GM23338 (cell line): ENCODE results near the gene EYA3. TPM values are rescaled to one million over a fixed set of nuclear protein-coding genes. Genes with fewer than 3 reads are reported as not detected.

Source experiments
- ATAC-seq: fragments of 200-7000 bp; cut with Tn5 transposase; 3 replicates; pipeline ENCODE4 v1.9.1; 2020
- DNase-seq: peaks from one replicate; pipeline ENCODE4 v3.0.0-alpha.2; 2015; ENCODE audit warnings: low spot score
- H2AFZ ChIP-seq: fragments of 200-600 bp; sonication (generic); 2 replicates; pipeline ENCODE4 v1.8.0; 2016; ENCODE audit warnings: antibody characterized with exemption, mild to moderate bottlenecking, moderate library complexity
- H3F3A ChIP-seq: fragments of 200-600 bp; sonication (generic); replicated peaks from 2 replicates; pipeline ENCODE4 v1.8.0; 2017; ENCODE audit warnings: antibody characterized with exemption, mixed run types, low read depth
- H3K27ac ChIP-seq: fragments of 200-600 bp; sonication (generic); 2 replicates; pipeline ENCODE4 v1.6.1; 2016; ENCODE audit warnings: low read depth
- H3K27me3 ChIP-seq: fragments of 200-600 bp; sonication (generic); 2 replicates; pipeline ENCODE4 v1.8.0; 2016; ENCODE audit warnings: mild to moderate bottlenecking, mixed run types, moderate library complexity; ENCODE audit not compliant: insufficient read depth
- H3K36me3 ChIP-seq: fragments of 200-600 bp; sonication (generic); 2 replicates; pipeline ENCODE4 v1.8.0; 2016; ENCODE audit warnings: mild to moderate bottlenecking; ENCODE audit not compliant: insufficient read depth
- H3K4me1 ChIP-seq: fragments of 200-600 bp; sonication (generic); 2 replicates; pipeline ENCODE4 v1.8.0; 2016; ENCODE audit warnings: mild to moderate bottlenecking, moderate library complexity; ENCODE audit not compliant: insufficient read depth
- H3K4me2 ChIP-seq: fragments of 200-600 bp; sonication (generic); 2 replicates; pipeline ENCODE4 v1.7.1; 2017; ENCODE audit warnings: mixed run types
- H3K4me3 ChIP-seq: fragments of 200-600 bp; sonication (generic); 2 replicates; pipeline ENCODE4 v1.6.1; 2016; ENCODE audit warnings: mixed run types
- H3K79me2 ChIP-seq: fragments of 200-600 bp; sonication (generic); replicated peaks from 2 replicates; pipeline ENCODE4 v1.8.0; 2017; ENCODE audit warnings: mild to moderate bottlenecking; ENCODE audit not compliant: insufficient read depth
- H3K9me2 ChIP-seq: fragments of 200-600 bp; sonication (generic); 2 replicates; pipeline ENCODE4 v1.8.0; 2017; ENCODE audit not compliant: insufficient read depth
- H4K20me1 ChIP-seq: fragments of 200-600 bp; sonication (generic); replicated peaks from 2 replicates; pipeline ENCODE4 v1.8.0; 2017; ENCODE audit warnings: mild to moderate bottlenecking; ENCODE audit not compliant: insufficient read depth
- H3K27ac Mint-ChIP-seq: 2 replicates; pipeline ENCODE4 v1.8.0; 2020; ENCODE audit warnings: inconsistent platforms, mild to moderate bottlenecking, moderate library complexity, mixed read lengths
- H3K27me3 Mint-ChIP-seq: 3 replicates; pipeline ENCODE4 v1.8.0; 2022; ENCODE audit warnings: low read depth, mild to moderate bottlenecking, moderate library complexity, mixed read lengths, inconsistent platforms; ENCODE audit not compliant: insufficient read depth, poor library complexity
- H3K36me3 Mint-ChIP-seq: 3 replicates; pipeline ENCODE4 v1.8.0; 2021; ENCODE audit warnings: low read depth, mild to moderate bottlenecking, inconsistent platforms, moderate library complexity, mixed read lengths
- H3K4me1 Mint-ChIP-seq: 3 replicates; pipeline ENCODE4 v1.8.0; 2020; ENCODE audit warnings: mild to moderate bottlenecking, inconsistent platforms, mixed read lengths
- H3K4me3 Mint-ChIP-seq: 3 replicates; pipeline ENCODE4 v1.8.0; 2021; ENCODE audit warnings: moderate library complexity, mild to moderate bottlenecking, inconsistent platforms, mixed read lengths
- H3K9me3 Mint-ChIP-seq: 3 replicates; pipeline ENCODE4 v1.8.0; 2020; ENCODE audit warnings: moderate library complexity, mild to moderate bottlenecking, inconsistent platforms, mixed read lengths
- CREB1 ChIP-seq: fragments of 250-450 bp; sonication (Bioruptor Pico); IDR thresholded peaks from 2 replicates; pipeline ENCODE4 v1.5.0; 2020; ENCODE audit warnings: low read depth, mild to moderate bottlenecking, moderate library complexity
- ETS1 ChIP-seq: IDR thresholded peaks from 2 replicates; pipeline ENCODE4 v1.6.1; 2016; ENCODE audit warnings: antibody characterized with exemption
- EZH2 ChIP-seq: fragments of 200-600 bp; sonication (generic); IDR thresholded peaks from one replicate; pipeline ENCODE4 v1.8.0; 2017; ENCODE audit warnings: antibody characterized with exemption, mild to moderate bottlenecking, low read depth; ENCODE audit not compliant: unreplicated experiment
- EZH2phosphoT487 ChIP-seq: fragments of 200-600 bp; sonication (generic); IDR thresholded peaks from one replicate; pipeline ENCODE4 v1.8.1; 2018; ENCODE audit warnings: antibody characterized with exemption; ENCODE audit not compliant: unreplicated experiment
- JUNB ChIP-seq: IDR thresholded peaks from one replicate; pipeline ENCODE4 v1.6.1; 2016; ENCODE audit warnings: antibody characterized with exemption; ENCODE audit not compliant: unreplicated experiment
- NANOG ChIP-seq: IDR thresholded peaks from 2 replicates; pipeline ENCODE4 v1.6.1; 2016; ENCODE audit warnings: antibody characterized with exemption, borderline replicate concordance
- POLR2AphosphoS5 ChIP-seq: IDR thresholded peaks from 2 replicates; pipeline ENCODE4 v1.6.1; 2016; ENCODE audit warnings: antibody characterized with exemption, low read depth
- STAT1 ChIP-seq: IDR thresholded peaks from one replicate; pipeline ENCODE4 v1.6.1; 2016; ENCODE audit warnings: antibody characterized with exemption; ENCODE audit not compliant: unreplicated experiment
- ZNF114 ChIP-seq: fragments of 250-450 bp; sonication (Bioruptor Pico); IDR thresholded peaks from 2 replicates; pipeline ENCODE4 v1.5.0; 2020; ENCODE audit warnings: mild to moderate bottlenecking, moderate library complexity
- polyA plus RNA-seq: library from polyadenylated mRNA; unstranded; fragments of >200 nt; fragmentation: Nextera tagmentation; extraction: Ambion mirVana; gene quantifications from 2 replicates; pipeline ENCODE4 v1.2.1, GENCODE V29; 2016
- total RNA-seq: library from RNA; depleted of rRNA; stranded (reverse); fragments of >200 nt; shearing (Covaris generic); gene quantifications from 2 replicates; pipeline ENCODE4 v1.2.3, GENCODE V29; 2014
- TF ChIP-seq, protein P1 (sequence below): IDR thresholded peaks from one replicate; pipeline ENCODE4 v1.6.1; 2018; ENCODE audit warnings: antibody characterized with exemption; ENCODE audit not compliant: unreplicated experiment
- TF ChIP-seq, protein P2 (sequence below): fragments of 250-450 bp; sonication (Bioruptor Pico); IDR thresholded peaks from 2 replicates; pipeline ENCODE4 v1.5.0; 2020; ENCODE audit warnings: mild to moderate bottlenecking, moderate library complexity

Gene EYA3
- total and polyA plus RNA-seq, 2 experiments from 2014 or later: 12.5 to 33.6 TPM

GRCh38 chr1:28045777-28046176, 42.6 kb downstream of the EYA3 start (continued):
- TF ChIP-seq ETS1 (no peak), EZH2 (no peak), EZH2phosphoT487 (no peak), POLR2AphosphoS5 (no peak), NANOG (no peak), JUNB (no peak), STAT1 (no peak), CREB1 (CRISPR knock-in tag) (no peak)
- TF ChIP-seq, protein P1, sequence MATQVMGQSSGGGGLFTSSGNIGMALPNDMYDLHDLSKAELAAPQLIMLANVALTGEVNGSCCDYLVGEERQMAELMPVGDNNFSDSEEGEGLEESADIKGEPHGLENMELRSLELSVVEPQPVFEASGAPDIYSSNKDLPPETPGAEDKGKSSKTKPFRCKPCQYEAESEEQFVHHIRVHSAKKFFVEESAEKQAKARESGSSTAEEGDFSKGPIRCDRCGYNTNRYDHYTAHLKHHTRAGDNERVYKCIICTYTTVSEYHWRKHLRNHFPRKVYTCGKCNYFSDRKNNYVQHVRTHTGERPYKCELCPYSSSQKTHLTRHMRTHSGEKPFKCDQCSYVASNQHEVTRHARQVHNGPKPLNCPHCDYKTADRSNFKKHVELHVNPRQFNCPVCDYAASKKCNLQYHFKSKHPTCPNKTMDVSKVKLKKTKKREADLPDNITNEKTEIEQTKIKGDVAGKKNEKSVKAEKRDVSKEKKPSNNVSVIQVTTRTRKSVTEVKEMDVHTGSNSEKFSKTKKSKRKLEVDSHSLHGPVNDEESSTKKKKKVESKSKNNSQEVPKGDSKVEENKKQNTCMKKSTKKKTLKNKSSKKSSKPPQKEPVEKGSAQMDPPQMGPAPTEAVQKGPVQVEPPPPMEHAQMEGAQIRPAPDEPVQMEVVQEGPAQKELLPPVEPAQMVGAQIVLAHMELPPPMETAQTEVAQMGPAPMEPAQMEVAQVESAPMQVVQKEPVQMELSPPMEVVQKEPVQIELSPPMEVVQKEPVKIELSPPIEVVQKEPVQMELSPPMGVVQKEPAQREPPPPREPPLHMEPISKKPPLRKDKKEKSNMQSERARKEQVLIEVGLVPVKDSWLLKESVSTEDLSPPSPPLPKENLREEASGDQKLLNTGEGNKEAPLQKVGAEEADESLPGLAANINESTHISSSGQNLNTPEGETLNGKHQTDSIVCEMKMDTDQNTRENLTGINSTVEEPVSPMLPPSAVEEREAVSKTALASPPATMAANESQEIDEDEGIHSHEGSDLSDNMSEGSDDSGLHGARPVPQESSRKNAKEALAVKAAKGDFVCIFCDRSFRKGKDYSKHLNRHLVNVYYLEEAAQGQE: no peak

DNA sequence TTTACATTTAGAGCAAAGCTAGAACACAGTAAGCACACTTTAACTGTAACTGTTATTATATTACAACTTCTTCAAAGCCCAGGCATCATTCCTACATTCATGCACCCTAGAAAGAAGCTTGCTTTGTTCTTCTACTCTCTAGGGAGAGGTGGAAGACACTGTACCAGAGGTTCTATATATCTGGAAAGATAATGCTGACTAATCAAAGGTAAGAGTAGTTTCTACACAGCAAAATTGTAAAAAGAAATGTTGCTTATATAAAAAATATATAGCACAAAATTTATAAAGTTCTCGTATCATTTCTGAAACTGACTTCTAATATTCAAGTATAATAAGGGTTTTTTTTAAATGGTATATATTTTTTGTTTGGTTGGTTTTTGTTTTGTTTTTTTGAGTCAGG, 44.0 kb downstream of the EYA3 start:
- peaks cover 4% of the 10 kb centered on the region; the same call in 1 of the 2 replicates for H3K4me1 ChIP-seq
- 0 out of 2 replicates have a peak, but pooled peaks cover 4% of the 10 kb centered on the region for H3K79me2 ChIP-seq
- H3K27ac ChIP-seq: no peak overlapping the region
- H3K27ac Mint-ChIP-seq: no peak overlapping the region
- no peaks in the 10 kb centered on the region for H3F3A ChIP-seq
- H2AFZ ChIP-seq: no peak overlapping the region
- H3K36me3 Mint-ChIP-seq: peaks cover 7% of the 10 kb centered on the region; the same call in 1 of the 3 replicates
- H3K4me1 Mint-ChIP-seq: peaks cover 7% of the 10 kb centered on the region; the same call in 2 of the 3 replicates
- DNase-seq (no peak), ATAC-seq (no peak)
- no peaks in the 10 kb centered on the region; the same call in 1 of the 2 replicates for H4K20me1 ChIP-seq
- H3K9me3 Mint-ChIP-seq: no peaks in the 10 kb centered on the region
- H3K4me3 ChIP-seq: no peak overlapping the region
- peaks cover 8% of the 10 kb centered on the region; the same call in 1 of the 2 replicates for H3K36me3 ChIP-seq
- no peak overlapping the region for H3K4me2 ChIP-seq
- peaks cover 2% of the 10 kb centered on the region for H3K27me3 Mint-ChIP-seq
- no peaks in the 10 kb centered on the region for H3K27me3 ChIP-seq
- H3K4me3 Mint-ChIP-seq: no peak overlapping the region
- no peaks in the 10 kb centered on the region for H3K9me2 ChIP-seq
- TF ChIP-seq, protein P2, sequence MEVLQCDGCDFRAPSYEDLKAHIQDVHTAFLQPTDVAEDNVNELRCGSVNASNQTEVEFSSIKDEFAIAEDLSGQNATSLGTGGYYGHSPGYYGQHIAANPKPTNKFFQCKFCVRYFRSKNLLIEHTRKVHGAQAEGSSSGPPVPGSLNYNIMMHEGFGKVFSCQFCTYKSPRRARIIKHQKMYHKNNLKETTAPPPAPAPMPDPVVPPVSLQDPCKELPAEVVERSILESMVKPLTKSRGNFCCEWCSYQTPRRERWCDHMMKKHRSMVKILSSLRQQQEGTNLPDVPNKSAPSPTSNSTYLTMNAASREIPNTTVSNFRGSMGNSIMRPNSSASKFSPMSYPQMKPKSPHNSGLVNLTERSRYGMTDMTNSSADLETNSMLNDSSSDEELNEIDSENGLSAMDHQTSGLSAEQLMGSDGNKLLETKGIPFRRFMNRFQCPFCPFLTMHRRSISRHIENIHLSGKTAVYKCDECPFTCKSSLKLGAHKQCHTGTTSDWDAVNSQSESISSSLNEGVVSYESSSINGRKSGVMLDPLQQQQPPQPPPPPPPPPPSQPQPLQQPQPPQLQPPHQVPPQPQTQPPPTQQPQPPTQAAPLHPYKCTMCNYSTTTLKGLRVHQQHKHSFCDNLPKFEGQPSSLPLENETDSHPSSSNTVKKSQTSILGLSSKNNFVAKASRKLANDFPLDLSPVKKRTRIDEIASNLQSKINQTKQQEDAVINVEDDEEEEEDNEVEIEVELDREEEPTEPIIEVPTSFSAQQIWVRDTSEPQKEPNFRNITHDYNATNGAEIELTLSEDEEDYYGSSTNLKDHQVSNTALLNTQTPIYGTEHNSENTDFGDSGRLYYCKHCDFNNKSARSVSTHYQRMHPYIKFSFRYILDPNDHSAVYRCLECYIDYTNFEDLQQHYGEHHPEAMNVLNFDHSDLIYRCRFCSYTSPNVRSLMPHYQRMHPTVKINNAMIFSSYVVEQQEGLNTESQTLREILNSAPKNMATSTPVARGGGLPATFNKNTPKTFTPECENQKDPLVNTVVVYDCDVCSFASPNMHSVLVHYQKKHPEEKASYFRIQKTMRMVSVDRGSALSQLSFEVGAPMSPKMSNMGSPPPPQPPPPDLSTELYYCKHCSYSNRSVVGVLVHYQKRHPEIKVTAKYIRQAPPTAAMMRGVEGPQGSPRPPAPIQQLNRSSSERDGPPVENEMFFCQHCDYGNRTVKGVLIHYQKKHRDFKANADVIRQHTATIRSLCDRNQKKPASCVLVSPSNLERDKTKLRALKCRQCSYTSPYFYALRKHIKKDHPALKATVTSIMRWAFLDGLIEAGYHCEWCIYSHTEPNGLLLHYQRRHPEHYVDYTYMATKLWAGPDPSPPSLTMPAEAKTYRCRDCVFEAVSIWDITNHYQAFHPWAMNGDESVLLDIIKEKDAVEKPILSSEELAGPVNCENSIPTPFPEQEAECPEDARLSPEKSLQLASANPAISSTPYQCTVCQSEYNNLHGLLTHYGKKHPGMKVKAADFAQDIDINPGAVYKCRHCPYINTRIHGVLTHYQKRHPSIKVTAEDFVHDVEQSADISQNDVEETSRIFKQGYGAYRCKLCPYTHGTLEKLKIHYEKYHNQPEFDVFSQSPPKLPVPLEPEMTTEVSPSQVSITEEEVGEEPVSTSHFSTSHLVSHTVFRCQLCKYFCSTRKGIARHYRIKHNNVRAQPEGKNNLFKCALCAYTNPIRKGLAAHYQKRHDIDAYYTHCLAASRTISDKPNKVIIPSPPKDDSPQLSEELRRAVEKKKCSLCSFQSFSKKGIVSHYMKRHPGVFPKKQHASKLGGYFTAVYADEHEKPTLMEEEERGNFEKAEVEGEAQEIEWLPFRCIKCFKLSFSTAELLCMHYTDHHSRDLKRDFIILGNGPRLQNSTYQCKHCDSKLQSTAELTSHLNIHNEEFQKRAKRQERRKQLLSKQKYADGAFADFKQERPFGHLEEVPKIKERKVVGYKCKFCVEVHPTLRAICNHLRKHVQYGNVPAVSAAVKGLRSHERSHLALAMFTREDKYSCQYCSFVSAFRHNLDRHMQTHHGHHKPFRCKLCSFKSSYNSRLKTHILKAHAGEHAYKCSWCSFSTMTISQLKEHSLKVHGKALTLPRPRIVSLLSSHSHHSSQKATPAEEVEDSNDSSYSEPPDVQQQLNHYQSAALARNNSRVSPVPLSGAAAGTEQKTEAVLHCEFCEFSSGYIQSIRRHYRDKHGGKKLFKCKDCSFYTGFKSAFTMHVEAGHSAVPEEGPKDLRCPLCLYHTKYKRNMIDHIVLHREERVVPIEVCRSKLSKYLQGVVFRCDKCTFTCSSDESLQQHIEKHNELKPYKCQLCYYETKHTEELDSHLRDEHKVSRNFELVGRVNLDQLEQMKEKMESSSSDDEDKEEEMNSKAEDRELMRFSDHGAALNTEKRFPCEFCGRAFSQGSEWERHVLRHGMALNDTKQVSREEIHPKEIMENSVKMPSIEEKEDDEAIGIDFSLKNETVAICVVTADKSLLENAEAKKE (CRISPR knock-in tag): no peak
- TF ChIP-seq JUNB (no peak), NANOG (no peak), EZH2 (no peak), ZNF114 (CRISPR knock-in tag) (no peak), STAT1 (no peak), ETS1 (no peak), CREB1 (CRISPR knock-in tag) (no peak)
